Measurements from ENCODE around the gene CD44.

The CD44 gene

DNA sequence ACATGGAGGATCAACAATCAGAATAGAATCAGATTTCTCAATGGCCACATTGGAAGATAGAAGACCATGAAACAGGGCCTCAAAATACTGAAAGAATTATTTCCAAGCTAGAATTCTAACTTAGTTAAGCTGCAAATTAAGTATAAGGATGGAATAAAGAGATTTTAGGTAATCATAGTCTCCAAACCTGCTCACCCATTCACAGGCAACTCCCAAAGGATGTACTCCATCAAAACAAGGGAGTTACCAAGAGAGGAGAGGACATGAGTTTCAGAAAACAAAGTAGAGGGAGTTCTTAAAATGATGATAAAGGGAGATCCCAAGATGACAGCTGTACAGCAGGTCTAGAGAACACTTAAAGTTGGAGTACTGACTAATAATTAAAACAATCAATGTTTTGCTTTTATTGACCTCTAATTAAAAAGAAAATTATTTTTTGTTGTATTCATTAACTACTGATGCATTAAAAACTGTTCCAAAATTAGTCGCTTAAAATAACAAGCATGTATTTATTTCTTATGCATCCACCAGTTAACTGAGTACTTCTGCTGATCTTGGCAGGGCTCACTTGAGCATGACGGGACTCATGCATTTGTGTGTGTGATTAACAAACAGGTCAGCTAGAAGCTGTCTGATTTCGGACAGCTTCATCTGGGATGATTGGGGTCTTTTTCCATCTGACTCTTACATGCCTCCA, 95.6 kb downstream of the CD44 start:
- Mint-ChIP-seq H3K4me3 (no peak overlapping the region), H3K9me3 (peaks cover 4% of the 10 kb centered on the region), H3K4me1 (peaks cover 50% of the 10 kb centered on the region), H3K27ac (no peak overlapping the region), H3K36me3 (peaks cover 37% of the 10 kb centered on the region)
- ATAC-seq (no peak), DNase-seq (ENCODE audit: low spot score in 2 of 2) (no peak)

DNA sequence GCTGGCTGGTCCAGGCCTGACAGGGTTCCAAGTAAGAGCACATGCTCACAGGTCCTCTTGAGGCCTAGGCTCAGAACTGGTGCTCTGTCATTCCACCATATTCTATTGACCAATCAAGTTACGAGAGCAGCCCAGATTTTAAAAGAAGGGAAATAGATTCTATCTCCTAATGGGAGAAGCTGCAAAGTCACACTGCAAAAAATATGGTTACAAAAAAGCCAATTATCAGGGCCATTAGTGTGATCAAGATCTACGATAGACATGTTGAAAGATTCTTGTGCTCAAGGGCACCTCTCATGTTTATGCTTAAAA, 96.1 kb downstream of the CD44 start:
- Mint-ChIP-seq H3K36me3 (peaks cover 31% of the 10 kb centered on the region), H3K4me1 (peaks cover 50% of the 10 kb centered on the region), H3K27ac (no peak overlapping the region), H3K4me3 (no peak overlapping the region), H3K9me3 (peaks cover 4% of the 10 kb centered on the region)
- DNase-seq (ENCODE audit: low spot score in 2 of 2) (no peak), ATAC-seq (no peak)

DNA sequence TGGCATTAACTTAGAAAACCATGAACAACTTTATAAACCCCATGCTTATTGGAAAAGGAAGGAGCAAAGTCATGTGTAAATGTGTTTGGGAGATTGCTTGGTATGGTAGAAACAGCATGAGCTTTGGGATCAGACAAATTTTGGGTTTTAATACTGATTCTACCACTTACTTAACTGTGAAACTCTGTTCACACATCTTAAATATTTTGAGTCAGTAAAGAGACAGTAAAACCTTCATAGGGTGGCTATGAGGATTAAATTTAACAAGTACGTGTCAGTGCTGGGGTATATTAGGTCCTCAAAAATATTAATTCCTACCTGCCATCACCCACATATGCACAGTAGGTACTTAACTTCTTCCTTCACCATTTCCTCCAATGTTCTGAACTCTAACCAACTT, 96.5 kb downstream of the CD44 start:
- H3K4me1 Mint-ChIP-seq: peaks cover 50% of the 10 kb centered on the region
- ATAC-seq: peak; percentile 52
- no peak for DNase-seq (ENCODE audit: low spot score in 2 of 2)
- peak overlapping the region; percentile 16 for H3K27ac Mint-ChIP-seq
- peaks cover 28% of the 10 kb centered on the region for H3K36me3 Mint-ChIP-seq
- peaks cover 4% of the 10 kb centered on the region for H3K9me3 Mint-ChIP-seq
- no peak overlapping the region for H3K4me3 Mint-ChIP-seq

DNA sequence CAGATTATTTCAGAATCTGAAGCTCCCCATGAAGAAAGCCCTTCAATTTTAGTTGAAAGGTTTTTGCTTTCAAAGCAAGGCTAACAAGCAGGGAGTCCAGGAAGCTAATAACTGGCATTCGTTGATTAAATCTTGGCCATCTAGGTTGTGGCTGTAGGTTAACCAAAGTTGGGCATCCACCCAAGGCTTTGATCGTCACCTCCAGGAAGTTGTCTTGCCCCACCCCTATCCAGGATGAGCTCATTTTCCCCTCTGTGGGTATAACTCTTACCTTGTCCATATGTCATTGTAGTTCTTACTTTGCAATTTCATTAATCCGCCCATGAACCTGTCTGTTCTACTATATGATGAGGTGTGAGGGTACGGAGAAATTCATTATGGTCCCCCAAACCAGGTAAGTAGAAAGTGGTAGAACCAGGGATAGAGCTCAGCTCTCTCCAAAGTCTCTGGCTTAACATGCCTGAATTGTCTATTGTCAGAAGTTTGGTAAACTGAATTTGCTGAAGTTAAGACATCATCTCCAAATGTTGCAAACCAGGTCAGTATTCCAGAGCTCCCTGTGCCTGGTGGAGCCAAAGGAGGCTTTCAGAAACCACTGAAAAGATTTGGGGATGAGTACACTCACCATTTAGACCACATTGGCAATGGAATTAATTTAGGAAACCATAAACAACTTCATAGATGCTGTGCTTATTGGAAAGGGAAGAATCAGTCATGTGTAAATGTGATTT, 97.1 kb downstream of the CD44 start:
- H3K9me3 Mint-ChIP-seq: peaks cover 4% of the 10 kb centered on the region
- DNase-seq (ENCODE audit: low spot score in 2 of 2) (peak in 1 of 2 donors; percentile 64), ATAC-seq (peak; percentile 91)
- H3K27ac Mint-ChIP-seq: peak overlapping the region; percentile 16
- peaks cover 22% of the 10 kb centered on the region for H3K36me3 Mint-ChIP-seq
- no peak overlapping the region for H3K4me3 Mint-ChIP-seq
- H3K4me1 Mint-ChIP-seq: peaks cover 46% of the 10 kb centered on the region

DNA sequence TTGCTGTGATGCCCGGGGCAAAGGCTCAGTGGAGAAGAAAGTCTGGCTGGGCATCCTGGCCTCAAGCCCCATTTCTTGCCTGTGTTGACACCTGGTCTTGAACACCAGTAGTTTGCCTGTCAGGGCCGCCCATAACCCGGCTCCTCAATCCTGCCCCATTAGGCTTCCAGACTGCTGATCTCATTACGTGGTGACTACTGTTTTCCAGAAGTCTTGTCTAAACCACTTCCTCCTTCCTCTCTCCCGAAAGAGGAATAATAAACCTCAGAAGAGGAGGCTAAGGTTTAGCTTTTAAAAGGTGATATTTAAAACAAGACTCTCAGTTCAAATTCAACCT, 97.7 kb downstream of the CD44 start:
- ATAC-seq (no peak), DNase-seq (ENCODE audit: low spot score in 2 of 2) (no peak)
- Mint-ChIP-seq H3K4me1 (peaks cover 45% of the 10 kb centered on the region), H3K4me3 (no peak overlapping the region), H3K36me3 (peaks cover 16% of the 10 kb centered on the region), H3K27ac (peak overlapping the region; percentile 16), H3K9me3 (peaks cover 4% of the 10 kb centered on the region)

DNA sequence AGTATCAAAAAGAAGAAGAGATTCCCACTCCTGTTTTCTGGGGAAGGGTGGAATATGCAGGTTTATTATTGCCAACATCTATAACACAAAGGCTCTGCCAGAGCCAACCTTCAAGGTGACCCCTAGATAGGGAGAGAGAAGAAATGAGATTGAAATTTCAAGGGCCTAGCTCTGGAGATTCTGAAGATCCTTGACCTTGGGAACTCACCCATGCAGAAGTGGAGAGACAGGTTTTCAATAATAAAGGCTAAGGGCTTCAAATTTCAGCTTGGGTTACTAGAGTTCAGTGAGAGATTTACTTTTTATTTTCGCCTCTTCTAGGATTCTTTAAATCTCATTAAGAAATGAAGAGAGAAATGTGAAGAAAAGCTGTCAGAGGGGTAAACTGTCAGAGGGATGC, 98.4 kb downstream of the CD44 start:
- H3K36me3 Mint-ChIP-seq: peaks cover 12% of the 10 kb centered on the region
- DNase-seq (ENCODE audit: low spot score in 2 of 2) (no peak), ATAC-seq (no peak)
- H3K9me3 Mint-ChIP-seq: peaks cover 4% of the 10 kb centered on the region
- H3K4me1 Mint-ChIP-seq: peaks cover 49% of the 10 kb centered on the region
- no peak overlapping the region for H3K4me3 Mint-ChIP-seq
- no peak overlapping the region for H3K27ac Mint-ChIP-seq

DNA sequence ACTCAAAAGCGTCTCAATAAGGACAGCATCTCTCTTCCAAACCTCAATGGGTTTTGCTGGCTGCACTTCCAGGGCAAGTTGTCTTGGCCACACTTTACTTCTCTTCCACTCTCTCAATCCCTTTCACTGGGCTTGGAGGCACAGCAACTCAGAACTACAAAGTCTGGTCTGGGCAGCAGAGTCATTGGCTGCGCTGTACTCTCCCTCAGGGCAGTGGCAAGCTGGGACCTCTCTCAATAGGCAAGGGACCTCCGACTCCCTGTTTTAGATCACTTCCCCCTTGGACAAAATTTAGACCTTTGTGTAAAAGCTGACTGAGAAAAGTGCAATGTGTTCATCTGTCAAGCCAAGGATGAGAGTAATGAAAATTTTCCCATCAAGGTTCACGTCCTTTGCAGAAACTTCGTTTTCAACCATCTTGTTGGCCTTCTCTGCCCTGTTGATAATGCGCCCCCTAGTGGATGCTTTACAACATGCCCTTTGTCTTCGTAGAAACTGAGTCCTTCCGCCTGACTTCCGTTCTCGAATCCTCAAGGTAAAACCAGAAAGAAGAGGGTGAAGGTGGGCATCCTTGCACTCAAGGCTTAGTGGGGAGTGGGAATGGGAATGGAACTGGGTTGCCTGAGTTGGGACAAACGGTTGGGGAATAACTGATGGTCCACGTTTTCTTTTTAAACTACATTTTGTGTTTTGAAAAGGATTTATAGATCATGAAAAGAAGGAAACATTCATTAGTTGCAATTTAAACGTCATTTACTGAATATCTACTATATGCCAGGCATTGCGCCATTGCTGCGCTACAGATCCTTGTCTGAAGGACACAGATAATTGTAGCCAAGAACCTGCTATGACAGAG, 99.1 kb downstream of the CD44 start:
- no peak overlapping the region for H3K4me3 Mint-ChIP-seq
- ATAC-seq (no peak), DNase-seq (ENCODE audit: low spot score in 2 of 2) (peak; percentile 44 to 76)
- peaks cover 2% of the 10 kb centered on the region for H3K9me3 Mint-ChIP-seq
- no peak overlapping the region for H3K27ac Mint-ChIP-seq
- H3K36me3 Mint-ChIP-seq: peaks cover 10% of the 10 kb centered on the region
- H3K4me1 Mint-ChIP-seq: peaks cover 56% of the 10 kb centered on the region

DNA sequence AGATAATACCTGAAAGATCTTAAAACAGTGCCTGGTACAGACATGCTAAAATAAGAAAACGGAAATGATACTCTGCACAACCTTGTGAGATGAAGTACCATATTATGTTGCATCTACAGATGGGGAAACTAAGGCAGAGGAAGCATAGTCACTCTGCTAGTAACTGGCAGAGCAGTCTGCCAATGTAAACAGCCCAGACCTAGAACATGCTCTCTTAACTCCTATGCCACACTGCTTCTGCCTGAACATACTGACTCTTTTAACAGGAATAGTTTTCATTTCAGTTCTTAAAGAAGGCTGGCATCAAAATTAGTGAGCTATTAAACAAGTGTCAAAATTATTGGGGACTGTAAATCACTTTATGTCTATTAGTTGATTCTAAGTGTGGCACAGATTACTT, 99.9 kb downstream of the CD44 start:
- ATAC-seq: no peak
- peaks cover 57% of the 10 kb centered on the region for H3K4me1 Mint-ChIP-seq
- peaks cover 6% of the 10 kb centered on the region for H3K36me3 Mint-ChIP-seq
- no peak overlapping the region for H3K27ac Mint-ChIP-seq
- peaks cover 2% of the 10 kb centered on the region for H3K9me3 Mint-ChIP-seq
- H3K4me3 Mint-ChIP-seq: no peak overlapping the region
- DNase-seq (ENCODE audit: low spot score in 2 of 2): no peak

DNA sequence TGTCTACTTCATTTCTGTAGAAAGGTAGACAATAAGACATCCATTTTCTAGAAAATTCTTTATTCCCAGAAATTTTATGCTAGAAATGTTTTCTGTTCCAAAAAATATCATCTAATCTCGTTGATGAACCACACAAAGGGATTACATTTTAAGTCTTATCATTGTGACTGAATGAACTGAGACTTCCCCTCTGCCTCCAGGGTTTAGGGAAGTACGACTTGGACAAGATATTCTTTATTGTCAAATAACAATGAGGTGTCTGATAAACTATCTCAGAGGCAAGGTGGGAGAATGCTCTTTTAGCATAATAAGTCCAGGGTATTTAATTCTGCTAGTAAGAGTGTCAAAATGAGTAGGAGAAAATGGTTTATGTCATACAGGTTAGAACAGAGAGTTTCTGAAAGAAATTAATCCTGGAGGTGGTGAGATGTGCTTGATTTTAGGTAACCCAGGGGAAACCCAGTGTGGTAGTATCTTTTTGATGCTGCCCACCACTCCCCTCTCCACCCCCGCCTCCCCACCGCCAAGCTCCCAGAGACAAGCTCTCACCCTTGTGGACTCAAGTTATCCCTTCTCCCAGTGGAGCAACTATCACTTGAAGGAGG, 100.6 kb downstream of the CD44 start:
- Mint-ChIP-seq H3K27ac (no peak overlapping the region), H3K4me1 (peaks cover 50% of the 10 kb centered on the region), H3K36me3 (peaks cover 6% of the 10 kb centered on the region), H3K4me3 (no peak overlapping the region), H3K9me3 (no peaks in the 10 kb centered on the region)
- DNase-seq (ENCODE audit: low spot score in 2 of 2): no peak
- no peak for ATAC-seq

DNA sequence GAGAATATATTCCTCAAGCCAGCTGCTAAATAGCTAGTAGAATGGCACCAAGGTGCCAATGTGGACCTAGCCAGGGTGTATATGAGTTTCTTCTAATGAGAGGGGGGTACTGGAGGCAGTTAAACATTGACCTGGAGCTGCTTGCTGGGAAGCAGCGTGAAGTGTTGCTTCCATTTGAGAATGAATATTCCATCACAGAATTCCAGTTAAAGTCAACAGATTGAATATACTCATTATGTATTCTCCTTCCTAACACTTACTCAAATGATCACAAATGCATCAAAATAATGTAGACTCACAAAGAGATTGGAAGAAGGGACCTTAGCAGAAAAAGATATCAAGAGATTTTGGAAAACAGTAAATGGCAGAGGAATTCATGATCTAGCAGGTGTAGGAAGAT, 102.1 kb downstream of the CD44 start:
- Mint-ChIP-seq H3K4me1 (peaks cover 41% of the 10 kb centered on the region), H3K4me3 (no peak overlapping the region), H3K27ac (no peak overlapping the region), H3K36me3 (peaks cover 6% of the 10 kb centered on the region), H3K9me3 (no peaks in the 10 kb centered on the region)
- ATAC-seq (no peak), DNase-seq (ENCODE audit: low spot score in 2 of 2) (no peak)

DNA sequence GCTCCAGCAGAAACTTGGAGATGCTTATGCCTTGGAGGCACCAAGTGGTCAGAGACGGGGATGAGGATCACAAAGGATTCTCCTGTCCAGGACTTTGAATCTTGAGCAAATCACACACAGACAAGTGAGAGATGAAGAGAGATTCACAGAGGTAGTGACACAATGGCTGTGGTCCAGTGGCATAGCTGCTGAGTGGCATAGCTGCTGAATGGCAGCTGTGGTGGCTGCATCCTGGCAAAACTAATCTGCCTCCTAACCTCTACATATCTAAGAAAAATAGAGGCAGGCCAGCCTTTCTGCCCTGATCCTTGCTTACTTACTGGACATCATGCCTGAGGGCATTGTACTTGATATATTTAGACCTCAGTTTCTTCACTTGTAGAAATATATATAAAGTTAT, 102.6 kb downstream of the CD44 start:
- peak; percentile 45 for ATAC-seq
- H3K27ac Mint-ChIP-seq: no peak overlapping the region
- no peaks in the 10 kb centered on the region for H3K9me3 Mint-ChIP-seq
- no peak for DNase-seq (ENCODE audit: low spot score in 2 of 2)
- H3K4me3 Mint-ChIP-seq: no peak overlapping the region
- H3K4me1 Mint-ChIP-seq: peaks cover 41% of the 10 kb centered on the region
- H3K36me3 Mint-ChIP-seq: peaks cover 6% of the 10 kb centered on the region

DNA sequence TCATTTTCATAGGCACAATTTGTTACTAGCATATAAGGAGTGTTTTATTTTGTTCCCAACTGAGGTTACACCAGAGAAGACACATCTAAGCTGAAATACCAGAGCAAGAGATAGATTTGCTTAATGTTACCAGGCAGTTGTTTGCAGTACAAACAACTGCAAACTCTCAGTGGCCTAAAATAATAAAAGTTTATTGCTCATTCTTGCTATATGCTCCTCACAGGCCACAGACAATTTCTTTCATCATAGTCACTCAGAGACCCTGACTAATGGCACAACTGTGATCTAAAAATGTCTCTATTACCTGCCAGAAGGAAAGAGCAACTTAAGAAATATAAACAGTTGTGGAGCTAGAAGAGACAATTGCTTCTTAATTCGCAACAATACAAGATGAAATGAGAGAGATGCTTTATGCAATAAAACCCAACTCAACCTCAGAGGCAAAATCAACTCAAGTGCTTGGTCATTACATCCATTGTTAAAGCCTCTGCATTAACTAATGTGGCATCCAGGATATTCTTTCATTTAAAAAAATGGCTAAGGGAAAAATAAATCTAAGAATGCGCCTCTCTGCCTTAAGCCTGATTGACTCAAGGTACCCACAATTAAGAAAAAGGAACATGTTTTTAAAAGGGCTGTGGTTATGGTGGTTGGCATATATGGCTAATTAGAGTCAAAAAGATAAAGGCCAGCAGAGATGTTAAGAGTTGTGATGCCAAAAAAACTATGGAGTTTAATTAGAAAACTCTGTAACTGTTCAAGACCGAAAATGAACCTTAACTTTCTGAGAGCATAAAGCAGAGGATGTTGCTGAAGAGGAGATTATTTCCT, 103.7 kb downstream of the CD44 start:
- ATAC-seq (peak; percentile 49), DNase-seq (ENCODE audit: low spot score in 2 of 2) (no peak)
- Mint-ChIP-seq H3K9me3 (no peaks in the 10 kb centered on the region), H3K27ac (peak overlapping the region; percentile 16), H3K4me1 (peaks cover 44% of the 10 kb centered on the region), H3K4me3 (no peak overlapping the region), H3K36me3 (peaks cover 6% of the 10 kb centered on the region)

DNA sequence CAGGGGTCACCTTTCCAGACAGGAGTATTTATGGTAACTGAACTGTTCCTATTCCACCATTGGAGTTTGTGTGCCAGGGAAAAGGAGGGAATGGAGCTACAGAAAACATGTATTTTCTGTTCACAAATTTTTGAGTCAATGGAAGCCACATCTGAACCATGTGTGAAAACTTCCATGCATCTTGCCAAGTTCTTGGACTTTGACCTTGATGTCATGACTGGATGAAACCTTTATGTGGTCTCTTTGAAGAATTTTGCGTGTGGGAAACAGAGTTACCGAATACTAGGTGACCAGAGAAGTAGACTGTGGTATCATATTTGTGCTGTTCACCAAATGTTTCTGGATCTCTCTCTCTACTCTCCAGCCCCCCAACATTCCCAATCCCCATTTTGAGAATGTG, 104.8 kb downstream of the CD44 start:
- no peak overlapping the region for H3K4me3 Mint-ChIP-seq
- H3K36me3 Mint-ChIP-seq: no peaks in the 10 kb centered on the region
- no peaks in the 10 kb centered on the region for H3K9me3 Mint-ChIP-seq
- DNase-seq (ENCODE audit: low spot score in 2 of 2) (no peak), ATAC-seq (no peak)
- no peak overlapping the region for H3K27ac Mint-ChIP-seq
- peaks cover 43% of the 10 kb centered on the region for H3K4me1 Mint-ChIP-seq

DNA sequence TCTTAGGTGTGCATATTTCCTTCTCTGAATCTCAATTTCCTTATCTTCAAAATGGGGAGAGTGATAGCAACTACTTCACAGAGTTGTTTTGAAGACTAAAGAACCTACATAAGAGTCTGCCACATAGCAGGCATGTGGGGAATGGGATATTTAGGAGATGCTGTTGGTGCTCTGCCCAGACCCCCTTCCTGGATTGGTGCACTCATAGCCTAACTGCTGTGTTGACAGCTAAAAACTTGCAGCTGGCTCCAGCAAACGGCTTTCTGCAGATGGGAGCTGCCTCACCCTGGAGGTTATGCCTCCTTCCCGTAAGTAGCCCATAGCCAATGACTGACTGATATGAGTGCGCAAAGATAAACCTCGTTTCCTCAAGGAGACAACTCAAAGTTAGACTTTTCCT, 106.1 kb downstream of the CD44 start:
- H3K9me3 Mint-ChIP-seq: no peaks in the 10 kb centered on the region
- H3K27ac Mint-ChIP-seq: no peak overlapping the region
- no peaks in the 10 kb centered on the region for H3K36me3 Mint-ChIP-seq
- DNase-seq (ENCODE audit: low spot score in 2 of 2): no peak
- ATAC-seq: no peak
- H3K4me1 Mint-ChIP-seq: peaks cover 48% of the 10 kb centered on the region
- no peak overlapping the region for H3K4me3 Mint-ChIP-seq

DNA sequence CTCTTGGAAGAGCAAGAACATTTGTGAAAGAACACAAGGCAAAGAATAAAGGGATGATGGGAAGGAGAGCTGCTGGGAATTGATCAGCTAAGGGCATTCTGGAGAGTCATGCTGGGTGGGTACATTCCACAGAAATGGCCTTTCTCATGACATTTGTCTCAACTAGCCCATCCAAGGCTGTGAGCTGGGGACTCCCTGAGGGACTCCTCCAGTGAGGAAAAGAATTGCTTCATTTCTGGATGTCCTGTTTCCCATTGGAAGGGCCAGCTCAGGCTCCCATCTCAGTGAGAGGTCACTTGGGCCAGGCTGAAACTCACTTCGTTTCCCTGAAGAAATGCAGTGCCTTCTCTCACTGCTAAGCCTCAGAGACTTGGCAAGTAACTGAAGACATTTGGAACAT, 106.8 kb downstream of the CD44 start:
- no peak for ATAC-seq
- no peak for DNase-seq (ENCODE audit: low spot score in 2 of 2)
- no peaks in the 10 kb centered on the region for H3K9me3 Mint-ChIP-seq
- H3K36me3 Mint-ChIP-seq: no peaks in the 10 kb centered on the region
- H3K27ac Mint-ChIP-seq: no peak overlapping the region
- H3K4me3 Mint-ChIP-seq: no peak overlapping the region
- peaks cover 48% of the 10 kb centered on the region for H3K4me1 Mint-ChIP-seq

Measured in stimulated activated effector memory CD8-positive, alpha-beta T cell treated with anti-CD3 and anti-CD28 coated beads, Interleukin-12 subunit alpha, Interleukin-12 subunit beta, amount 100 ng/mL, for 72 hours (primary cell).